OCI-LY3 (cell line): ENCODE measurements around the gene RRN3.
"Not testable (repeated sequence)": the region's sequence is repeated elsewhere in the genome, so short reads cannot be mapped to it uniquely, and the experiment has no call there.

Experiments used
- H2AFZ ChIP-seq: fragments of 200-600, 300-600 bp; shearing (Covaris generic); 2 replicates; pipeline ENCODE4 v1.6.0; 2014; ENCODE audit warnings: antibody characterized with exemption, low read depth, low read length
- H3K27ac ChIP-seq: fragments of 200-600, 300-600 bp; sonication (generic); 2 replicates; pipeline ENCODE4 v1.5.1; 2014; ENCODE audit warnings: mild to moderate bottlenecking, low read length, moderate library complexity, mixed read lengths
- H3K27me3 ChIP-seq: fragments of 200-600, 300-600 bp; sonication (generic); 2 replicates; pipeline ENCODE4 v1.6.1; 2014; ENCODE audit warnings: low read depth, low read length, mixed read lengths
- H3K36me3 ChIP-seq: fragments of 200-600, 300-600 bp; sonication (generic); replicated peaks from 2 replicates; pipeline ENCODE3; 2014; ENCODE audit warnings: low read depth, low read length, mixed read lengths
- H3K4me1 ChIP-seq: fragments of 300-600, 200-600 bp; sonication (generic); 2 replicates; pipeline ENCODE4 v1.6.1; 2014; ENCODE audit warnings: low read length, mixed read lengths
- H3K4me2 ChIP-seq: fragments of 200-600, 300-600 bp; sonication (generic); 2 replicates; pipeline ENCODE4 v1.6.1; 2014; ENCODE audit warnings: low read length, mixed read lengths
- H3K4me3 ChIP-seq: fragments of 300-600, 200-600 bp; sonication (generic); 2 replicates; pipeline ENCODE4 v1.5.1; 2014; ENCODE audit warnings: antibody characterized with exemption, mild to moderate bottlenecking, low read length, moderate library complexity
- H3K79me2 ChIP-seq: fragments of 300-600, 200-600 bp; shearing (Covaris generic); 2 replicates; pipeline ENCODE4 v1.6.1; 2014; ENCODE audit warnings: mild to moderate bottlenecking, low read length, mixed read lengths
- H3K9ac ChIP-seq: fragments of 300-600, 200-600 bp; shearing (Covaris generic); 2 replicates; pipeline ENCODE4 v1.6.0; 2014; ENCODE audit warnings: mild to moderate bottlenecking, low read length, moderate library complexity
- H3K9me3 ChIP-seq: fragments of 200-600, 300-600 bp; shearing (Covaris generic); 2 replicates; pipeline ENCODE4 v1.6.1; 2014; ENCODE audit warnings: low read length, mixed read lengths; ENCODE audit not compliant: insufficient read depth
- H4K20me1 ChIP-seq: fragments of 200-600, 300-600 bp; sonication (generic); 2 replicates; pipeline ENCODE4 v1.6.1; 2016; ENCODE audit warnings: low read length, mixed read lengths; ENCODE audit not compliant: insufficient read depth

The RRN3 gene

DNA sequence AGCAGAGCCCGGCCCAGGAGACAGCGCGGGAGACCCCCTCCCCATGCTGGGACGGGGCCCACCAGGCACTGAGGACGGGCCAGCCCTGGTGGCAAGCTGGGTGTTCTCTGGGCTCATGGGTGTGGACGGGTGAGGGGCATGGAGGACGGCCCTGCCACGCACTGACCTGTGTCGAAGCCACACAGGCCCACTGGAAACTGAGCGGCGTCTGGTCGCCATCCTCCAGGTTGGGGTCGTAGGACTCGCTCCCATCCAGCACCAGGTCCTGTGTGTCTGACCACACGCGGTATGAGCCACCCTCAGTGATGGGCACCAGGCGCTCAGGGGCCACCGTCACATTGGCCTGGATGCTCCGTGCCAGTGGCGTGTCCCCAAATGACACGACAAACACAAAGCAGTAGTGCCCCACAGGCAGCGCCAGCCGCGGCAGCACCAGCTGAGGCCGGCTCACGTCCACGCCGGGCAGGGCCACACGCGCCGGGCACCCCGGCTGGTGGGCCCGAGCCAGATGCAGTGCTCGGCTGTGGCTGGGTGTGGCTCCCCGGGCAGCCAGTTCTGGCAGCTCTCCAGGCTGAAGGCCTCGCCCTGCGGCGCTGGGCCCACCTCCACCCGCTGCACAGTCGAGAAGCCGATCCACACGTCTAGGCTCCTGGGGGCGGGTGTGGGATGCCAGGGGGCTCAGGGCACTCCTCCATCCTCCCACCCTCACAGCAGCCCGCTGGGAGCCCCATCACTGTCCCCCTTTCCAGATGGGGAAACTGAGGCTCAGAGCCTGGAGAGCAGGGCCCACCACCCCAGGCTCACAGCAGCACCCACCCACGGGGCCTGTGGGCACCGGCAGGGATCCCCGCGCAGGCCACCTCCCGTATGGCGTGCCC, 41.6 kb upstream of the RRN3 start:
- H3K4me3 ChIP-seq, H3K36me3 ChIP-seq, H3K9ac ChIP-seq, H3K4me2 ChIP-seq, H3K27me3 ChIP-seq, H2AFZ ChIP-seq, H3K79me2 ChIP-seq, H3K4me1 ChIP-seq, H3K27ac ChIP-seq, H3K9me3 ChIP-seq, H4K20me1 ChIP-seq: not testable (repeated sequence)

DNA sequence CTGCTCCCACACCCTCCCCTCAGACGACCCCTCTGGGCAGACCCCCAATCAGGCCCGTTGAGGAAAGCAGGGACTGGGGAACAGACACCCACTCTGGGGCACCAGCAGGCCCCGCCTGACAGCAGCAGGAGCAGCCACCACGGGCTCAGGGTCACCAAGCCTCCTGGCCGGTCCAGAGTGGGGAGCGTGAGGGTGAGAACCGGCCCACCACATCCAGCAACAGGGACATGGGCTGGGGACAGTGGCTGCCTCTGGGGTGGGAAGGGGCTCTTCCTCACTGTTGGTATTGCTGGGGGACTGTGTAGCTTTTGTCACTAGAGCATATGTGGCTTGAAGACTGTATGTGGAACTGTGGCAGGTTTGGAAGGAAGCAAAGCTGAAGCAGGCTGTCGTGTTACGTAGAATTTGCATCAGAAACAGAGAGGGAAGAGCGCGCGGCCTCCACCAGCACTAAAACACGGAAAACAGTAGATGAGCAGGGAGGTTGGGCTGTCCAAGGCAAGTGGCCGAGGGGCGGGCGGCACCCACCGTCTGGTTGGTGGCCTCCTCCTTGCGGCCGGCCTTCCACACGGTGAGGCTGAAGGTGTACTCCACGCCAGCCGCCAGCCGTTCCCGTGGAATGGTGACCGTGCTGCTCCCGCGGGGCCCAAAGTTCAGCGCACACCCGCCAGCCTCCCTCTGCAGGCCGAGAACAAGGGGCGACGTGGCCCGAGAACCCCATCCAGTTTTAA, 40.8 kb upstream of the RRN3 start:
- not testable (repeated sequence) for H3K4me1 ChIP-seq, H3K4me2 ChIP-seq, H3K9ac ChIP-seq, H3K9me3 ChIP-seq, H3K27me3 ChIP-seq, H3K4me3 ChIP-seq, H3K36me3 ChIP-seq, H3K79me2 ChIP-seq, H2AFZ ChIP-seq, H4K20me1 ChIP-seq, H3K27ac ChIP-seq

DNA sequence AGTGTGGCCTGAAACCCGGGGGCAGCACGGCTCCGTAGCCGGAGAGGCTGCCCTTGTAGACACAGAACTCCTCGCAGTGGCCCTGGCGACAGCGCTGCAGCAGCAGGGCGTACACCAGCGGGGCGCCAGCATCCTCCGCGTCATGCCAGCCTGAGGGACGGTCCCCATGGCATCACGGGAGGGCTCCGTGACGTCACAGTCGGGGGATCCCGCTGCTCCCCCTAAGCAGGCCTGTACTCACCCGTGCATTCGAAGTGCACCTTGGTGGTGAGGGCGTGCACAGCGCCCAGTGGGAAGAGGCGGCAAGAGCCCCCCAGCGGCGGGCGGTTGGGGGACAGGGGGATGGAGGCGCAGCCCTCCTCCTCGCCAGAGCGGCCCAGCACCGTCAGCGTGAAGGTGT, 39.5 kb upstream of the RRN3 start:
- not testable (repeated sequence) for H3K4me3 ChIP-seq, H4K20me1 ChIP-seq, H3K4me1 ChIP-seq, H3K9me3 ChIP-seq, H3K9ac ChIP-seq, H3K4me2 ChIP-seq, H3K79me2 ChIP-seq, H2AFZ ChIP-seq, H3K27ac ChIP-seq, H3K36me3 ChIP-seq, H3K27me3 ChIP-seq

DNA sequence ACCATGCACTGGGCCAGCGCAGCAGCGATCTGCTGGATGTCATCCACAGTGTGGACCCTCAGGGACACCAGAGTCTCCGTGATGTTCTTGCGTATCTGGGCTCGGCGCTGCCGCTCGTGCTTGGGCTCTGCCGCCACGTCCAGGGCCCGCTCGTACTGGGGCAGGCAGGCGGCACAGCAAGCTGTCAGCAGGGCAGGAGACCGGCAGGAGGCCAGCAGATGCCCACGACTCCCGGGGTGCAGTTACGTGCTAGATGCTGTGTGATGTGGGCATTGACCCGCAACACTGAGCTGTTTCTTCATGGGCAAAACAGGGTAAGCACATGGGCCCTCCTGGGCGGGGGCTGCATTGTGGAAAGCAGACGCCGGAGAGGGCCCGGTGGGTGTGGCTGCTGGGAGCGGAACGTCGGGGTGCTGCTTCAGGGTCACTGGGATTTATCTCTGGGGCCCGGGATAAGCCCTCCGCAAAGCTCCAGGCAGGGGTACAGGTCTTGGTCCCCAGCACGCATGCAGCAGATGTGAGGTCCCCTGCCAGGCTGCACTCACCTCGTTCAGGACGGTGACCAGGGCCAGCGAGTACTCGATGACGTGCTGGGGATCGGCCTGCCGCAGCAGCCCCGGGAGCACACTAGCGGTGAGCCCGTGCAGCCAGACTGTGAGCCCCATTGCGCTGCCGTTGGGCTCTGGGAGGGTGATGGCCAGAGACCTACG, 38.8 kb upstream of the RRN3 start:
- H3K9me3 ChIP-seq, H3K4me1 ChIP-seq, H3K79me2 ChIP-seq, H3K27ac ChIP-seq, H3K4me2 ChIP-seq, H3K36me3 ChIP-seq, H3K27me3 ChIP-seq, H3K4me3 ChIP-seq, H2AFZ ChIP-seq, H4K20me1 ChIP-seq, H3K9ac ChIP-seq: not testable (repeated sequence)

DNA sequence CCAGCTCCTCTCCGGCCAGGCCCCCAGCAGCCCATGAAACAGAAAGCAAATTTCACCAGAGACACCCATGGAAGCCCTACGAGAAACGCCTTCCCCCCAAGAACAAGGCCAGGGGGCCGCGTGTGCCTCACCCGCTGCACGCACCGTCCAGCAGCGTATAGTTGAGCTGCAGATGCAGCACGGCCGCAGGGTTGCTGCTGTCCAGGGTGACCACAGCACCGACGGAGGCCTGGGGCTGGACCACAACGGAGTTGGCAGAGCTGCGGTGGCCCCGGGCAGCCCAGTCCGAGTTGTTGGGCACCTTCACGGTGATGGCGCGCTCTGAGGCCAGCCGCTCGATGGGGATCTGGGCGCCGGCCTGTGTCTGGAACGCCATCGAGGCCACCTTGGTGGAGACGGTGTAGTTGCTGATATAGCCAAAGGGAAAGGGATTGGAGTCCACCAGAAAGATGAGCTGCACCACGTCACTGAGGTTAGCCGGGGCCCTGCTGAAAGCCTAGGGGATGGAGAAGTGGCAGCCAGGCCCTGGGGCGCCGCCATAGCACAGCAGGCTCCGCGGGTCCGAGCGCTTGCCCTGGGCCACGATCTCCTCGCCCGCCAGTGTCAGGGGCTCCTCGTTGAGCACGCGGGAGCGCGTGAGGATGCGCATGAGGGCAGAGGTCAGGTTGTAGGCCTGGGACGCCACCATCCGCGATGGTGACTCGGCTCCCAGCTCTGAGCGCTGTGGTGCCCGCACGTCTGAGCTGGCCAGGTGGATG, 37.0 kb upstream of the RRN3 start:
- H3K4me1 ChIP-seq, H3K27ac ChIP-seq, H3K36me3 ChIP-seq, H2AFZ ChIP-seq, H4K20me1 ChIP-seq, H3K4me2 ChIP-seq, H3K4me3 ChIP-seq, H3K27me3 ChIP-seq, H3K9me3 ChIP-seq, H3K79me2 ChIP-seq, H3K9ac ChIP-seq: not testable (repeated sequence)

DNA sequence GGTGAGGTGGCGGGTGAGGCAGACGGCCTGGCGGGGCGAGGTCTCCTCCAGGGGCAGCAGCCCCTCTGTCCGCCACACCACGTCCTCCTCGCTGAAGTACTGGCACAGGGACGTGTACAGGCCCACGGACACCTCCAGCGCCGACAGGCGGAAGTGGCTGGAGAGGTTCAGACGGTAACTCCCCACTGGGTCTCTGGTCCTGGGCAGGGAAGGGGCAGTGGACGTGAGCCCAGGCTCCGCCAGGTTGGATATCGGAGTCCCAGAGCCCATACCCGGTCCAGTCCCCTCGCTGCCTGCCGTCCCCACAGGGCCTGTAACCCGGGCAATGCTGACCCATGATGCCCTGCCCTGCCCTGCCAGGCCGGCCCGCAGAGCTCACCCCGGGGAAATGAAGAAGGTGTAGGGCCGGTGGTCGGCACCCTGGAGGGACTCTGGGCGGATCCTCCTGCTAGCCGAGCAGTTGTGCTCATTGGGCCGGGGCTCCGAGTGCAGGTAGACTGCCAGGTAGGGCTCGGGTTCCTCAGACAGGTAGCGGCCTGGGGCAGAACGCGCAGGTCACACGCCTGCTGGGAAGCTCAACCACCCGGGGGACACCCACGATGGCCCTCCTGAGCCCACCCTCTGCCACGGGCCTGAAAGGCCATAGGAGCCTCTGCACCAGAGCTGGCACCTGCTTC, 36.3 kb upstream of the RRN3 start:
- H3K4me2 ChIP-seq, H3K79me2 ChIP-seq, H3K36me3 ChIP-seq, H3K27me3 ChIP-seq, H3K4me3 ChIP-seq, H3K4me1 ChIP-seq, H2AFZ ChIP-seq, H3K27ac ChIP-seq, H3K9ac ChIP-seq, H4K20me1 ChIP-seq, H3K9me3 ChIP-seq: not testable (repeated sequence)

- H2AFZ ChIP-seq, H3K4me2 ChIP-seq, H3K79me2 ChIP-seq: not testable (repeated sequence)
Measured at GRCh38 chr16:15127641-15128425, 33.8 kb upstream of the RRN3 start.

DNA sequence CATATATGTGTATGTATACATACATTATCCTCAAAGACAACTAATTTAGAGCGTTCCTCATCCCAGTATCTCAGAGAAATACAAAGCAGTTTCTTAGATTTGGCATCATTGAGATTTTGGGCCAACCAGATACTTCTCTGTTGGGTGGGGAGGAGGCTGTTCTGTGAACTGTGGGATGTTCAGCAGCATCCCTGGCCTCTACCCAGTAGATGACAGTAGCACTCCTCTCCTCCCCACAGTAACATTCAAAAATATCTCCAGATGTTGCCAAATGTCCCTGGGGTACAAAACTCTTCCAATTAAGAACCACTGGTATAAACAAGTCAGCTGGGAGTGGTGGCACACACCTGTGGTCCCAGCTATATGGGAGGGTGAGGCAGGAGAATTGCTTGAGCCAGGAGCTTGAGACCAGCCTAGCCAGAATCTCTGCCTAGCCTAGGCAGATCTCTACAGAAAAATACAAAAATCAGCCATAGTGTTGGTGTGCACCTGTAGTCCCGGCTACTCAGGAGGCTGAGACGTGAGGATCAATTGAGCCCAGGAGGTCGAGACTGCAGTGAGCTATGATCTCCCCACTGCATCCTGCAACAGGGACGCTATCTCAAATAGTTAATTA, 6.4 kb upstream of the RRN3 start:
- not testable (repeated sequence) for H3K36me3 ChIP-seq, H3K4me1 ChIP-seq, H4K20me1 ChIP-seq, H3K27ac ChIP-seq, H3K9me3 ChIP-seq, H3K4me2 ChIP-seq, H3K4me3 ChIP-seq, H2AFZ ChIP-seq, H3K27me3 ChIP-seq, H3K79me2 ChIP-seq, H3K9ac ChIP-seq

More at GRCh38 chr16:15127641-15128425, 33.8 kb upstream of the RRN3 start:
- H3K27me3 ChIP-seq, H3K4me1 ChIP-seq, H3K9ac ChIP-seq, H4K20me1 ChIP-seq, H3K27ac ChIP-seq, H3K9me3 ChIP-seq, H3K36me3 ChIP-seq, H3K4me3 ChIP-seq: not testable (repeated sequence)
